Transverse colon (tissue), 4 donors: ENCODE measurements around the gene OR1N1. TPM values are rescaled to one million over a fixed set of nuclear protein-coding genes. Genes with fewer than 3 reads are reported as not detected.

Source experiments
- DNase-seq: peaks from one replicate; pipeline ENCODE4 v3.0.0-alpha.2; 2019
- H3K27ac ChIP-seq, 4 donors: fragments of 200-600 bp; sonication (generic); 2 replicates each; pipeline ENCODE4 v1.5.1; 2016 to 2018; ENCODE audit warnings: inconsistent platforms in 4 of 4
- H3K27me3 ChIP-seq: fragments of 200-600 bp; sonication (generic); 2 replicates; pipeline ENCODE4 v1.5.1; 2017; ENCODE audit warnings: inconsistent platforms
- H3K36me3 ChIP-seq, 4 donors: fragments of 200-600 bp; sonication (generic); 2 replicates each; pipeline ENCODE4 v1.5.1; 2017 to 2019; ENCODE audit warnings: inconsistent platforms in 4 of 4
- H3K4me1 ChIP-seq, 4 donors: fragments of 200-600 bp; sonication (generic); 2 replicates each; pipeline ENCODE4 v1.5.1; 2017 to 2020; ENCODE audit warnings: inconsistent platforms in 4 of 4
- H3K4me3 ChIP-seq, 4 donors: fragments of 200-600 bp; sonication (generic); 1 replicate in 1 of 4; 2 replicates in 3 of 4; pipeline versions ENCODE4 v1.5.1 to v1.6.1; 2017 to 2019; ENCODE audit warnings: inconsistent platforms in 4 of 4
- H3K9me3 ChIP-seq, 2 donors: fragments of 200-600 bp; sonication (generic); 2 replicates each; pipeline ENCODE4 v1.5.1; 2017 to 2019; ENCODE audit warnings: inconsistent platforms in 2 of 2
- EP300 ChIP-seq: sonication (generic); formaldehyde crosslinking; IDR thresholded peaks from one replicate; pipeline ENCODE4 v1.6.1; 2017; ENCODE audit warnings: antibody characterized with exemption, low read depth
- POLR2A ChIP-seq: fragments of 450-650 bp; IDR thresholded peaks from one replicate; pipeline ENCODE4 v1.6.1; 2016; ENCODE audit warnings: antibody characterized with exemption, mild to moderate bottlenecking, moderate library complexity
- POLR2AphosphoS5 ChIP-seq, 3 donors: sonication (generic); formaldehyde crosslinking; IDR thresholded peaks; one replicate each; pipeline ENCODE4 v1.6.1; 2016; ENCODE audit warnings: antibody characterized with exemption in 3 of 3
- WGBS, 2 donors: methylation state at CpG; one replicate each; pipeline ENCODE4 v1.1.5; 2018; ENCODE audit warnings: low coverage in 1 of 2; 5-methylcytosine and 5-hydroxymethylcytosine counted together
- in situ Hi-C, 4 donors: fragments of 200-750 bp; cut with MboI; loops; one replicate each; pipeline versions ENCODE4 v1.15.0 to v1.15.1; 2017; ENCODE audit warnings: low sequenced_read_pairs in 3 of 4, low pct_ligation_motif_present in 1 of 4, low pct_unique_long_range_greater_than_20kb in 1 of 4
- intact Hi-C: fragments of 100-400 bp; cut with DNase I; formaldehyde crosslinking; loops from one replicate; pipeline ENCODE4 v1.15.1; 2023; ENCODE audit warnings: low total_unique reads
- total RNA-seq, 4 donors: library from RNA; depleted of rRNA; stranded (reverse); fragments of >200 nt; gene quantifications; one replicate each; pipeline ENCODE4 v1.1.0, GENCODE V29; 2016
- TF ChIP-seq, protein P1 (sequence below), 5 experiments: fragments of 200-600 bp in 3 of 5; fragments of 450-650 bp in 2 of 5; sonication (generic) in 3 of 5; IDR thresholded peaks; 1 replicate in 2 of 5; 2 replicates in 3 of 5; pipeline ENCODE4 v1.5.1; 2016 to 2017; ENCODE audit warnings: antibody characterized with exemption in 5 of 5, inconsistent platforms in 3 of 5, mild to moderate bottlenecking in 2 of 5, moderate library complexity in 1 of 5

OR1N1 gene, protein sequence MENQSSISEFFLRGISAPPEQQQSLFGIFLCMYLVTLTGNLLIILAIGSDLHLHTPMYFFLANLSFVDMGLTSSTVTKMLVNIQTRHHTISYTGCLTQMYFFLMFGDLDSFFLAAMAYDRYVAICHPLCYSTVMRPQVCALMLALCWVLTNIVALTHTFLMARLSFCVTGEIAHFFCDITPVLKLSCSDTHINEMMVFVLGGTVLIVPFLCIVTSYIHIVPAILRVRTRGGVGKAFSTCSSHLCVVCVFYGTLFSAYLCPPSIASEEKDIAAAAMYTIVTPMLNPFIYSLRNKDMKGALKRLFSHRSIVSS
- total RNA-seq, result not detected

DNA sequence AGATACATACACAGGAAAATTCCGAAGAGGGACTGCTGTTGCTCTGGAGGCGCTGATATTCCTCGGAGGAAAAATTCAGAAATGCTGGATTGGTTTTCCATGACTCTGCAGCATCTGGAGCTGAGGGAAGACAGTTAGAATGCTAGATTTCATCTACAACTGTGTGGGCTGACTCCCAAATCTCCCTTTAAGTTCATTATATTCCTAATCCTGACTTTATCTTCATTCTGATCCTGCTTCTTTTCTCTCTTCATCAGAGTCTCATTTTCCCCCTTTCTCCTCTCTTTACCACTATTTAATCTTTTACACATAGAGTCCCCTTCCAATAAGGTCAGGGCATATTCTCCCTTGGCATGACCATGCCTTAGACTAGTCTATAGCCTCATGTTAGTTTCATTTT is at the start of gene OR1N1:
Gene OR1N1 (minus strand): TSS at position 101 of the 400 bp plus-strand sequence. CDS start 0 bp downstream, at position 101.
- WGBS, 2 donors, result 91 to 93% methylated on average over 3 of the region's 3 CpGs
- in situ Hi-C loops, result loop anchor here in 1 of 4 donors (25.0 kb wide), 1 partner anchor 110 kb away; no protein-coding TSS in a partner anchor
- no peaks in the 10 kb centered on the region for H3K4me1 ChIP-seq

GRCh38 chr9:122572456-122572855 is 45.4 kb upstream of the OR1N1 start:
- in situ Hi-C loops, result no loop called here
- Histone ChIP-seq H3K27ac (no peak overlapping the region), H3K27me3 (no peaks in the 10 kb centered on the region), H3K4me3 (no peak overlapping the region), H3K36me3 (no peaks in the 10 kb centered on the region), H3K9me3 (no peaks in the 10 kb centered on the region), H3K4me1 (no peaks in the 10 kb centered on the region)
- intact Hi-C loops, result no loop called here
- 35 to 45% methylated on average over 2 of the region's 2 CpGs for WGBS, 2 donors
- TF ChIP-seq POLR2A, result no peak
- TF ChIP-seq POLR2AphosphoS5 (IDR thresholded peaks at IDR 0.05), result no peak
- TF ChIP-seq, protein P1, sequence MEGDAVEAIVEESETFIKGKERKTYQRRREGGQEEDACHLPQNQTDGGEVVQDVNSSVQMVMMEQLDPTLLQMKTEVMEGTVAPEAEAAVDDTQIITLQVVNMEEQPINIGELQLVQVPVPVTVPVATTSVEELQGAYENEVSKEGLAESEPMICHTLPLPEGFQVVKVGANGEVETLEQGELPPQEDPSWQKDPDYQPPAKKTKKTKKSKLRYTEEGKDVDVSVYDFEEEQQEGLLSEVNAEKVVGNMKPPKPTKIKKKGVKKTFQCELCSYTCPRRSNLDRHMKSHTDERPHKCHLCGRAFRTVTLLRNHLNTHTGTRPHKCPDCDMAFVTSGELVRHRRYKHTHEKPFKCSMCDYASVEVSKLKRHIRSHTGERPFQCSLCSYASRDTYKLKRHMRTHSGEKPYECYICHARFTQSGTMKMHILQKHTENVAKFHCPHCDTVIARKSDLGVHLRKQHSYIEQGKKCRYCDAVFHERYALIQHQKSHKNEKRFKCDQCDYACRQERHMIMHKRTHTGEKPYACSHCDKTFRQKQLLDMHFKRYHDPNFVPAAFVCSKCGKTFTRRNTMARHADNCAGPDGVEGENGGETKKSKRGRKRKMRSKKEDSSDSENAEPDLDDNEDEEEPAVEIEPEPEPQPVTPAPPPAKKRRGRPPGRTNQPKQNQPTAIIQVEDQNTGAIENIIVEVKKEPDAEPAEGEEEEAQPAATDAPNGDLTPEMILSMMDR (IDR thresholded peaks at IDR 0.05), result no peak
- TF ChIP-seq EP300, result no peak
- no peak for DNase-seq

More for the DNA sequence above, at the start of gene OR1N1:
- TF ChIP-seq POLR2A, result no peak
- TF ChIP-seq, protein P1 (IDR thresholded peaks at IDR 0.05), result no peak
- no peak for TF ChIP-seq EP300
- TF ChIP-seq POLR2AphosphoS5 (IDR thresholded peaks at IDR 0.05), result no peak
- Histone ChIP-seq H3K4me3 (no peak within 1 kb of the TSS), H3K27ac (no peak within 1 kb of the TSS), H3K9me3 (no peaks in the 10 kb centered on the region), H3K36me3 (no peaks in the 10 kb centered on the region), H3K27me3 (no peaks in the 10 kb centered on the region)
- intact Hi-C loops, result no loop called here
- DNase-seq, result no peak

DNA sequence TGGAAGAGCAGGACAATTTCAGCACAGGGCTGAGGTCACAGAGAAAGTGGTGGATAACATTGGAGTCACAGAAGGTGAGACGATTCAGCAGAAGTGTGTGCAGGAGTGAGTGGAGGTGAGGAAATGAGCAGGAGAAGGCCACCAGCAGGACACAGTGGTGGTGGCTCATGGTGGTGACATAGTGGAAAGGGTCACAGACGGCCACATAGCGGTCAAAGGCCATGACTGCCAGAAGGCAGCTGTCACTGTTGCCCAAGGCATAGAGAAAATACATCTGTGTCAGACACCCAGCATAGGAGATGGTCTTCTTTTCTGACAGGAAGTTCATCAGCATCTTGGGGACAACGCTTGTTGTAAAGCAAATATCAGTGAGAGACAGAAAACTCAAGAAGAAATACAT is 40.8 kb upstream of the OR1N1 start:
- no peaks in the 10 kb centered on the region for H3K36me3 ChIP-seq
- no peaks in the 10 kb centered on the region for H3K9me3 ChIP-seq
- in situ Hi-C loops (no loop called here), intact Hi-C loops (no loop called here)
- TF ChIP-seq, protein P1 (IDR thresholded peaks at IDR 0.05), result no peak
- TF ChIP-seq EP300 (no peak), POLR2A (no peak), POLR2AphosphoS5 (IDR thresholded peaks at IDR 0.05) (no peak)
- no peak for DNase-seq
- 84 to 92% methylated on average over 2 to 4 of the region's 4 CpGs for WGBS, 2 donors
- no peak overlapping the region for H3K4me3 ChIP-seq
- no peaks in the 10 kb centered on the region for H3K27me3 ChIP-seq
- no peak overlapping the region for H3K27ac ChIP-seq
- H3K4me1 ChIP-seq, result no peaks in the 10 kb centered on the region

GRCh38 chr9:122562134-122562760 is 35.2 kb upstream of the OR1N1 start:
- in situ Hi-C loops, result no loop called here
- TF ChIP-seq, protein P1 (IDR thresholded peaks at IDR 0.05), result no peak
- TF ChIP-seq POLR2A, result no peak
- no peak for TF ChIP-seq EP300
- no peak for TF ChIP-seq POLR2AphosphoS5 (IDR thresholded peaks at IDR 0.05)
- Histone ChIP-seq H3K4me3 (no peak overlapping the region), H3K27ac (no peak overlapping the region), H3K27me3 (no peaks in the 10 kb centered on the region), H3K4me1 (no peaks in the 10 kb centered on the region), H3K9me3 (no peaks in the 10 kb centered on the region), H3K36me3 (no peaks in the 10 kb centered on the region)
- WGBS, 2 donors, result 40 to 100% methylated on average over 1 to 9 of the region's 9 CpGs
- no peak for DNase-seq
- intact Hi-C loops, result no loop called here
